ENCODE data around the gene LAMTOR1.

LAMTOR1 gene

GRCh38 chr11:72069787-72070251 is 33.3 kb downstream of the LAMTOR1 start:
- H3K27ac ChIP-seq, result peak overlapping the region; percentile 78
- TF ChIP-seq ZFX (IDR thresholded peaks at IDR 0.05), result no peak
- TF ChIP-seq, protein P1, sequence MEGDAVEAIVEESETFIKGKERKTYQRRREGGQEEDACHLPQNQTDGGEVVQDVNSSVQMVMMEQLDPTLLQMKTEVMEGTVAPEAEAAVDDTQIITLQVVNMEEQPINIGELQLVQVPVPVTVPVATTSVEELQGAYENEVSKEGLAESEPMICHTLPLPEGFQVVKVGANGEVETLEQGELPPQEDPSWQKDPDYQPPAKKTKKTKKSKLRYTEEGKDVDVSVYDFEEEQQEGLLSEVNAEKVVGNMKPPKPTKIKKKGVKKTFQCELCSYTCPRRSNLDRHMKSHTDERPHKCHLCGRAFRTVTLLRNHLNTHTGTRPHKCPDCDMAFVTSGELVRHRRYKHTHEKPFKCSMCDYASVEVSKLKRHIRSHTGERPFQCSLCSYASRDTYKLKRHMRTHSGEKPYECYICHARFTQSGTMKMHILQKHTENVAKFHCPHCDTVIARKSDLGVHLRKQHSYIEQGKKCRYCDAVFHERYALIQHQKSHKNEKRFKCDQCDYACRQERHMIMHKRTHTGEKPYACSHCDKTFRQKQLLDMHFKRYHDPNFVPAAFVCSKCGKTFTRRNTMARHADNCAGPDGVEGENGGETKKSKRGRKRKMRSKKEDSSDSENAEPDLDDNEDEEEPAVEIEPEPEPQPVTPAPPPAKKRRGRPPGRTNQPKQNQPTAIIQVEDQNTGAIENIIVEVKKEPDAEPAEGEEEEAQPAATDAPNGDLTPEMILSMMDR (conservative IDR thresholded peaks at IDR 0.05), result no peak

GRCh38 chr11:72069200-72069599 is 33.9 kb downstream of the LAMTOR1 start:
- TF ChIP-seq, protein P1 (conservative IDR thresholded peaks at IDR 0.05), result no peak
- no peak for TF ChIP-seq ZFX (IDR thresholded peaks at IDR 0.05)

GRCh38 chr11:72067676-72068075 is 35.4 kb downstream of the LAMTOR1 start:
- H3K27ac ChIP-seq, result peak overlapping the region; percentile 7; the same call in 1 of the 2 replicates
- TF ChIP-seq, protein P1 (conservative IDR thresholded peaks at IDR 0.05), result no peak
- no peak for TF ChIP-seq ZFX (IDR thresholded peaks at IDR 0.05)

More at GRCh38 chr11:72069200-72069599, 33.9 kb downstream of the LAMTOR1 start:
- peak overlapping the region; percentile 78 for H3K27ac ChIP-seq

DNA sequence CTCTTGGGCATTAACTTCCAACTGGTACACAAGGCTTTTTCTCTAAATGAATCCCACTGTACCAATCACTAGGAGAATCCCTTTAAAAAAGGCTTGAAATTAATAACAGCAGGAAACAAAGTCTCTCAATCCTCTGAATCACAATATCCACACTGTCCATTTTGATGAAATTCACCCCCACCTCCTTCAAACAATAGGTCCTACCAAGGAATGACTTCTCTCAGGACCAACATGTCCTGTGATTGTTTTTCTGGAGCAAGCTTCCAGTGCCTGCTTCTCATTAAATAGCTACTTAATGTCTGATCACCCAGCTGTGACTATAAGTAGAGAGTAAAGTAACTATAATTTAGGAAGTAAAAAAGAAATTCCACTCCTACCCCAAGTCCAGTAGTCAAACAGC is 35.8 kb downstream of the LAMTOR1 start:
- H3K27ac ChIP-seq, result peak overlapping the region; percentile 28; the same call in 1 of the 2 replicates
- no peak for TF ChIP-seq ZFX (IDR thresholded peaks at IDR 0.05)
- TF ChIP-seq, protein P1 (conservative IDR thresholded peaks at IDR 0.05), result no peak

DNA sequence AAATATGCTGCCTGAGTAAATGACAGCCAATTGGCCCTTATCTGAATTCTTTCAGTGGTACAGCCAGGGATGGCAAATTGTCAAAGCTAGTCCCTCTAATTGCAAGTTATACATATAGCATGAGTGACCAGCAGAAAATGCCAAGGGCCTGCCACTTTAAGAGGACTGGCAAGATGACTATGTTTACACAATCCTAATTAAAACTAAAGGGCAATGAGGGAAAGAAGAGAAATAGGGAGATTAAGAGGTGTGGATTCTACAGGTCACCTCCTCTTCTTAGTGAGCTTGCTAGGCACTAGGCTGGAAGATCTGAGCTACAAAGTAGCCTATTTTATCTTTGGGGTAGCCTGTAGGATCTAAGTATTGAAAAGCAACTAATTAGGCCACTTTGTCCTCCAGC is 36.2 kb downstream of the LAMTOR1 start:
- TF ChIP-seq, protein P1 (conservative IDR thresholded peaks at IDR 0.05), result no peak
- TF ChIP-seq ZFX (IDR thresholded peaks at IDR 0.05), result no peak
- H3K27ac ChIP-seq, result peak overlapping the region; percentile 28; the same call in 1 of the 2 replicates

- TF ChIP-seq, protein P1 (conservative IDR thresholded peaks at IDR 0.05), result no peak
- no peak for TF ChIP-seq ZFX (IDR thresholded peaks at IDR 0.05)
- H3K27ac ChIP-seq, result no peak overlapping the region
Observed at GRCh38 chr11:72061739-72062396, 41.2 kb downstream of the LAMTOR1 start.

- no peak overlapping the region for H3K27ac ChIP-seq
- TF ChIP-seq ZFX (IDR thresholded peaks at IDR 0.05), result no peak
- TF ChIP-seq, protein P1 (conservative IDR thresholded peaks at IDR 0.05), result no peak
Observed at GRCh38 chr11:72058416-72059034, 44.6 kb downstream of the LAMTOR1 start.
